Smooth muscle cell (in vitro differentiated cells): ENCODE measurements around the gene PDE4D. TPM values are rescaled to one million over a fixed set of nuclear protein-coding genes. Genes with fewer than 3 reads are reported as not detected.

Source experiments
- DNase-seq: peaks from one replicate; lab custom pipeline; 2025; ENCODE audit not compliant: unreplicated experiment; lab: John Stamatoyannopoulos, UW
- H2AFZ ChIP-seq: fragments of 200-600 bp; sonication (generic); 2 replicates; pipeline ENCODE4 v1.6.0; 2016; ENCODE audit warnings: antibody characterized with exemption, low read depth, mild to moderate bottlenecking
- H3F3A ChIP-seq: fragments of 200-600 bp; sonication (generic); 2 replicates; pipeline ENCODE4 v1.6.0; 2017; ENCODE audit warnings: antibody characterized with exemption, low read depth
- H3K27ac ChIP-seq: fragments of 200-600 bp; sonication (generic); 2 replicates; pipeline ENCODE4 v1.5.1; 2016; ENCODE audit warnings: low read depth, mild to moderate bottlenecking
- H3K27me3 ChIP-seq: fragments of 200-600 bp; sonication (generic); 2 replicates; pipeline ENCODE4 v1.6.1; 2016; ENCODE audit warnings: low read depth, mild to moderate bottlenecking
- H3K36me3 ChIP-seq: fragments of 200-600 bp; sonication (generic); 2 replicates; pipeline ENCODE4 v1.5.1; 2016; ENCODE audit warnings: low read depth
- H3K4me1 ChIP-seq: fragments of 200-600 bp; sonication (generic); 2 replicates; pipeline ENCODE4 v1.5.1; 2016; ENCODE audit warnings: low read depth
- H3K4me2 ChIP-seq: fragments of 200-600 bp; sonication (generic); 2 replicates; pipeline ENCODE4 v1.6.0; 2016; ENCODE audit warnings: mild to moderate bottlenecking
- H3K4me3 ChIP-seq: fragments of 200-600 bp; sonication (generic); 2 replicates; pipeline ENCODE4 v1.5.1; 2016; ENCODE audit warnings: mild to moderate bottlenecking
- H3K79me2 ChIP-seq: fragments of 200-600 bp; sonication (generic); 2 replicates; pipeline ENCODE4 v1.6.0; 2016; ENCODE audit warnings: low read depth, mild to moderate bottlenecking
- H3K9ac ChIP-seq: fragments of 200-600 bp; sonication (generic); 2 replicates; pipeline ENCODE4 v1.6.0; 2016; ENCODE audit warnings: low read depth
- H3K9me3 ChIP-seq: fragments of 200-600 bp; sonication (generic); replicated peaks from 2 replicates; pipeline ENCODE4 v1.5.1; 2016; ENCODE audit warnings: low read depth
- H4K20me1 ChIP-seq: fragments of 200-600 bp; sonication (generic); 2 replicates; pipeline ENCODE4 v1.6.0; 2016; ENCODE audit warnings: low read depth
- CTCF ChIP-seq: fragments of 200-600 bp; sonication (generic); IDR thresholded peaks from 2 replicates; pipeline ENCODE4 v1.5.1; 2017; ENCODE audit warnings: borderline replicate concordance, mild to moderate bottlenecking, antibody characterized with exemption; ENCODE audit not compliant: insufficient read depth, poor library complexity, severe bottlenecking
- WGBS: methylation state at CpG from one replicate; pipeline ENCODE4 v1.1.7; 2016; ENCODE audit warnings: low lambda C conversion rate; 5-methylcytosine and 5-hydroxymethylcytosine counted together
- polyA plus RNA-seq: library from polyadenylated mRNA; unstranded; fragments of >200 nt; fragmentation: Nextera tagmentation; extraction: Ambion mirVana; gene quantifications from 2 replicates; pipeline ENCODE4 v1.2.1, GENCODE V29; 2016
- total RNA-seq: library from RNA; depleted of rRNA; stranded (reverse); fragments of >200 nt; gene quantifications from 2 replicates; pipeline ENCODE4 v1.2.3, GENCODE V29; 2014

Gene PDE4D
- total and polyA plus RNA-seq, 2 experiments from 2014 or later, result 16.4 to 61.0 TPM

- Histone ChIP-seq H3K4me1 (no peaks in the 10 kb centered on the region), H3F3A (no peaks in the 10 kb centered on the region), H3K27me3 (peaks cover 61% of the 10 kb centered on the region), H3K4me3 (no peak overlapping the region), H2AFZ (no peak overlapping the region), H3K9me3 (no peaks in the 10 kb centered on the region), H3K79me2 (no peaks in the 10 kb centered on the region), H3K4me2 (no peak overlapping the region), H3K27ac (no peak overlapping the region), H3K9ac (no peak overlapping the region), H4K20me1 (no peaks in the 10 kb centered on the region), H3K36me3 (no peaks in the 10 kb centered on the region)
- no peak for DNase-seq
- no peak for TF ChIP-seq CTCF
These were observed 3.5 kb upstream of the PDE4D start for GRCh38 chr5:59897075-59897474.

GRCh38 chr5:59891962-59892643 lies 1.4 kb downstream of the PDE4D start:
- no peaks in the 10 kb centered on the region for H3K79me2 ChIP-seq
- no peak overlapping the region for H3K27ac ChIP-seq
- DNase-seq, result no peak
- H3K4me3 ChIP-seq, result no peak overlapping the region
- TF ChIP-seq CTCF, result no peak
- no peaks in the 10 kb centered on the region for H4K20me1 ChIP-seq
- H3K9ac ChIP-seq, result no peak overlapping the region
- H3K9me3 ChIP-seq, result no peaks in the 10 kb centered on the region
- no peak overlapping the region for H3K4me2 ChIP-seq
- no peaks in the 10 kb centered on the region for H3K4me1 ChIP-seq
- 11% methylated on average over 22 of the region's 22 CpGs for whole genome bisulfite sequencing
- no peak overlapping the region for H2AFZ ChIP-seq
- H3K27me3 ChIP-seq, result peaks cover 70% of the 10 kb centered on the region
- H3F3A ChIP-seq, result no peaks in the 10 kb centered on the region
- H3K36me3 ChIP-seq, result no peaks in the 10 kb centered on the region

GRCh38 chr5:59887274-59887673 lies 6.3 kb downstream of the PDE4D start:
- no peak for DNase-seq
- H3F3A ChIP-seq, result no peaks in the 10 kb centered on the region
- no peak for TF ChIP-seq CTCF
- H3K79me2 ChIP-seq, result no peaks in the 10 kb centered on the region
- no peaks in the 10 kb centered on the region for H3K36me3 ChIP-seq
- WGBS, result 79% methylated on average over 3 of the region's 3 CpGs
- no peaks in the 10 kb centered on the region for H3K4me1 ChIP-seq
- H3K4me3 ChIP-seq, result no peak overlapping the region
- H3K4me2 ChIP-seq, result no peak overlapping the region
- H3K27me3 ChIP-seq, result peaks cover 32% of the 10 kb centered on the region
- no peaks in the 10 kb centered on the region for H4K20me1 ChIP-seq
- H3K27ac ChIP-seq, result no peak overlapping the region
- H3K9ac ChIP-seq, result no peak overlapping the region
- H2AFZ ChIP-seq, result no peak overlapping the region
- H3K9me3 ChIP-seq, result no peaks in the 10 kb centered on the region

GRCh38 chr5:59874675-59875074 lies 18.9 kb downstream of the PDE4D start:
- Histone ChIP-seq H3K4me3 (no peak overlapping the region), H3K9ac (no peak overlapping the region), H3F3A (no peaks in the 10 kb centered on the region), H3K27me3 (no peaks in the 10 kb centered on the region), H3K27ac (no peak overlapping the region), H2AFZ (no peak overlapping the region), H3K36me3 (no peaks in the 10 kb centered on the region), H3K79me2 (no peaks in the 10 kb centered on the region), H3K4me2 (no peak overlapping the region), H4K20me1 (no peaks in the 10 kb centered on the region), H3K4me1 (no peaks in the 10 kb centered on the region), H3K9me3 (no peaks in the 10 kb centered on the region)
- DNase-seq, result no peak
- no peak for TF ChIP-seq CTCF
- 83% methylated on average over 1 of the region's 1 CpG for WGBS
